Esophagus muscularis mucosa (tissue), 2 donors: ENCODE results near the gene CUEDC2.

Experiments
- POLR2A ChIP-seq: fragments of 450-650 bp; IDR thresholded peaks from one replicate; pipeline ENCODE4 v1.6.1; 2017; ENCODE audit warnings: antibody characterized with exemption, moderate library complexity, mild to moderate bottlenecking, low read depth
- POLR2AphosphoS5 ChIP-seq, 2 donors: sonication (generic); formaldehyde crosslinking; IDR thresholded peaks; one replicate each; pipeline ENCODE4 v1.6.1; 2017; ENCODE audit warnings: antibody characterized with exemption in 2 of 2

GRCh38 chr10:102421757-102422512 lies 10.4 kb downstream of the CUEDC2 start:
- TF ChIP-seq POLR2AphosphoS5 (IDR thresholded peaks at IDR 0.05) (peak in 1 of 2 donors; percentile 13), POLR2A (no peak)
